B cell (primary cell): ENCODE results near the gene ZC3H7B. TPM values are rescaled to one million over a fixed set of nuclear protein-coding genes. Genes with fewer than 3 reads are reported as not detected.

ENCODE experiments used
- ATAC-seq: fragments of 200-7000 bp; cut with Tn5 transposase; one replicate; pipeline ENCODE4 v1.10.0; 2021; ENCODE audit warnings: low read depth, mild to moderate bottlenecking, moderate number of reproducible peaks, moderate library complexity
- CTCF ChIA-PET: fragments of 350-600 bp; sonication (Branson Sonifier 250); formaldehyde crosslinking; loops from one replicate; lab custom pipeline; 2021; ENCODE audit warnings: antibody characterized with exemption, inconsistent platforms; lab: Charles Lee
- POLR2A ChIA-PET: fragments of 350-600 bp; sonication (Branson Sonifier 250); formaldehyde crosslinking; loops from one replicate; lab custom pipeline; 2021; ENCODE audit warnings: antibody characterized with exemption; lab: Charles Lee
- DNase-seq: peaks from one replicate; pipeline ENCODE4 v3.0.0; 2013
- H2AFZ ChIP-seq: 2 replicates; pipeline ENCODE4 v1.6.1; 2012; ENCODE audit warnings: mild to moderate bottlenecking, low read depth, low read length; ENCODE audit not compliant: insufficient read depth, poor library complexity, severe bottlenecking
- H3K27ac ChIP-seq, 2 donors: 1 replicate in 1 of 2; 2 replicates in 1 of 2; pipeline ENCODE4 v1.5.1; 2012 to 2013; ENCODE audit warnings: low read length in 2 of 2, mild to moderate bottlenecking in 2 of 2, moderate library complexity in 1 of 2
- H3K27me3 ChIP-seq, 4 experiments: fragments of 200-600 bp in 1 of 4; sonication (generic) in 1 of 4; replicated peaks in 1 of 4; 1 replicate in 2 of 4; 2 replicates in 2 of 4; pipeline versions ENCODE4 v1.6.1 to v1.7.0; 2013 to 2016; ENCODE audit warnings: low read length in 3 of 4, mild to moderate bottlenecking in 2 of 4, mixed read lengths in 1 of 4, moderate library complexity in 1 of 4; ENCODE audit not compliant: insufficient read depth in 4 of 4, control insufficient read depth in 3 of 4; ENCODE audit errors: control extremely low read depth in 1 of 4
- H3K36me3 ChIP-seq, 2 experiments: replicated peaks in 1 of 2; 1 replicate in 1 of 2; 2 replicates in 1 of 2; pipeline versions ENCODE4 v1.6.1 to v1.7.1; 2013; ENCODE audit warnings: low read length in 1 of 2; ENCODE audit not compliant: insufficient read depth in 2 of 2, control insufficient read depth in 1 of 2; ENCODE audit errors: control extremely low read depth in 1 of 2, extremely low read depth in 1 of 2
- H3K4me1 ChIP-seq, 2 donors: fragments of 200-600 bp in 1 of 2; sonication (generic) in 1 of 2; 1 replicate in 1 of 2; 2 replicates in 1 of 2; pipeline versions ENCODE4 v1.5.1 to v1.6.1; 2013 to 2017; ENCODE audit warnings: low read length in 2 of 2; ENCODE audit not compliant: control insufficient read depth in 2 of 2, insufficient read depth in 2 of 2
- H3K4me2 ChIP-seq: replicated peaks from 2 replicates; pipeline ENCODE3; 2012; ENCODE audit warnings: mild to moderate bottlenecking, low read depth, low read length; ENCODE audit not compliant: poor library complexity, severe bottlenecking
- H3K4me3 ChIP-seq, 5 experiments: fragments of 200-600 bp in 1 of 5; sonication (generic) in 1 of 5; 1 replicate in 3 of 5; 2 replicates in 2 of 5; pipeline versions ENCODE4 v1.5.1 to v1.7.0; 2011 to 2016; ENCODE audit warnings: low read length in 4 of 5, mild to moderate bottlenecking in 4 of 5, low read depth in 2 of 5, control low read depth in 1 of 5, moderate library complexity in 1 of 5; ENCODE audit not compliant: insufficient read depth in 1 of 5; ENCODE audit errors: control extremely low read depth in 1 of 5, extremely low read depth in 1 of 5
- H3K79me2 ChIP-seq: fragments of 200-600 bp; sonication (generic); one replicate; pipeline ENCODE4 v1.6.0; 2016; ENCODE audit warnings: low read length; ENCODE audit not compliant: control insufficient read depth, insufficient read depth
- H3K9ac ChIP-seq: fragments of 200-600 bp; sonication (generic); 2 replicates; pipeline ENCODE4 v1.6.1; 2017; ENCODE audit warnings: mild to moderate bottlenecking, low read length, moderate library complexity
- H3K9me3 ChIP-seq, 3 donors: one replicate each; pipeline versions ENCODE4 v1.6.1 to v1.7.1; 2013; ENCODE audit warnings: low read length in 2 of 3; ENCODE audit not compliant: control insufficient read depth in 2 of 3, insufficient read depth in 1 of 3; ENCODE audit errors: control extremely low read depth in 1 of 3
- H4K20me1 ChIP-seq: 2 replicates; pipeline ENCODE4 v1.6.0; 2012; ENCODE audit warnings: mild to moderate bottlenecking, low read length; ENCODE audit not compliant: insufficient read depth, control insufficient read depth, poor library complexity, severe bottlenecking
- H3K27ac Mint-ChIP-seq: one replicate; pipeline ENCODE4 v1.8.0; 2021; ENCODE audit warnings: mixed read lengths
- H3K27me3 Mint-ChIP-seq: one replicate; pipeline ENCODE4 v1.8.0; 2021; ENCODE audit warnings: mixed read lengths
- H3K4me1 Mint-ChIP-seq: one replicate; pipeline ENCODE4 v1.8.0; 2021; ENCODE audit warnings: mixed read lengths
- H3K4me3 Mint-ChIP-seq: one replicate; pipeline ENCODE4 v1.8.0; 2021; ENCODE audit warnings: mixed read lengths
- H3K9me3 Mint-ChIP-seq: one replicate; pipeline ENCODE4 v1.8.0; 2022; ENCODE audit warnings: mixed read lengths; ENCODE audit not compliant: insufficient read depth
- CTCF ChIP-seq: fragments of 200-600 bp; IDR thresholded peaks from one replicate; pipeline ENCODE4 v1.8.0; 2022; ENCODE audit warnings: antibody characterized with exemption, mild to moderate bottlenecking
- EZH2 ChIP-seq: IDR thresholded peaks from 2 replicates; pipeline ENCODE4 v1.6.1; 2012; ENCODE audit warnings: borderline replicate concordance, low read depth, mild to moderate bottlenecking, moderate library complexity, low read length; ENCODE audit not compliant: insufficient read depth, poor library complexity, severe bottlenecking
- WGBS: methylation state at CpG from one replicate; pipeline ENCODE4 v1.1.5; 2013; ENCODE audit warnings: missing lambda C conversion rate; ENCODE audit not compliant: insufficient coverage; 5-methylcytosine and 5-hydroxymethylcytosine counted together
- intact Hi-C: fragments of 100-400 bp; cut with micrococcal nuclease; formaldehyde crosslinking; loops from one replicate; pipeline ENCODE4 v1.10.0; 2022
- polyA plus RNA-seq: library from polyadenylated mRNA; depleted of rRNA; stranded (reverse); fragments of >200 nt; gene quantifications from 2 replicates; pipeline ENCODE4 v1.2.3, GENCODE V29; 2012
- total RNA-seq, 2 donors: library from RNA; stranded (reverse); fragments of 120-200 nt in 1 of 2; gene quantifications; 1 replicate in 1 of 2; 2 replicates in 1 of 2; pipeline versions ENCODE4 v1.2.3 to v1.2.4, GENCODE V29; 2013 to 2022

The ZC3H7B gene
- total and polyA plus RNA-seq, 2 donors (not counting 1 experiment from before 2014, with no cell fraction given), result 29.8 to 41.9 TPM

GRCh38 chr22:41351011-41351410 is 49.7 kb downstream of the ZC3H7B start:
- Mint-ChIP-seq H3K9me3 (no peaks in the 10 kb centered on the region), H3K4me1 (no peaks in the 10 kb centered on the region), H3K4me3 (no peak overlapping the region), H3K27ac (no peak overlapping the region), H3K27me3 (no peaks in the 10 kb centered on the region)
- H3K36me3 ChIP-seq, result peaks cover 0 to 85% of the 10 kb centered on the region in 2 experiments
- ATAC-seq, result no peak
- no peaks in the 10 kb centered on the region for H3K79me2 ChIP-seq
- TF ChIP-seq CTCF, result no peak
- TF ChIP-seq EZH2, result no peak
- WGBS, result 98% methylated on average over 5 of the region's 5 CpGs
- DNase-seq, result no peak
- H3K27ac ChIP-seq, result no peak overlapping the region
- no peaks in the 10 kb centered on the region for H3K4me1 ChIP-seq
- no peak overlapping the region for H3K9ac ChIP-seq
- H3K9me3 ChIP-seq, result no peaks in the 10 kb centered on the region
- POLR2A ChIA-PET, result no interaction called here
- H3K4me3 ChIP-seq, result no peak overlapping the region
- intact Hi-C loops, result no loop called here
- no peaks in the 10 kb centered on the region for H4K20me1 ChIP-seq
- H3K27me3 ChIP-seq, result no peaks in the 10 kb centered on the region
- CTCF ChIA-PET, result no interaction called here
- no peak overlapping the region for H2AFZ ChIP-seq
- no peak overlapping the region for H3K4me2 ChIP-seq

- Mint-ChIP-seq H3K4me3 (no peak overlapping the region), H3K9me3 (no peaks in the 10 kb centered on the region), H3K27ac (no peak overlapping the region), H3K4me1 (no peaks in the 10 kb centered on the region), H3K27me3 (no peaks in the 10 kb centered on the region)
- DNase-seq (no peak), ATAC-seq (no peak)
- Histone ChIP-seq H3K4me1 (no peaks in the 10 kb centered on the region), H3K9ac (no peak overlapping the region), H3K79me2 (no peaks in the 10 kb centered on the region), H4K20me1 (no peaks in the 10 kb centered on the region), H2AFZ (no peak overlapping the region), H3K4me2 (no peak overlapping the region), H3K4me3 (no peak overlapping the region), H3K36me3 (peaks cover 0 to 86% of the 10 kb centered on the region in 2 experiments), H3K27ac (no peak overlapping the region), H3K9me3 (no peaks in the 10 kb centered on the region), H3K27me3 (no peaks in the 10 kb centered on the region)
- WGBS, result 100% methylated on average over 2 of the region's 6 CpGs
- TF ChIP-seq EZH2 (no peak), CTCF (no peak)
- POLR2A ChIA-PET, result no interaction called here
- CTCF ChIA-PET, result no interaction called here
- intact Hi-C loops, result no loop called here
These were observed 50.7 kb downstream of the ZC3H7B start for GRCh38 chr22:41352058-41352457.
